OCI-LY3 (cell line): Measurements from ENCODE around the gene TNFRSF18.

ENCODE experiments used
- H2AFZ ChIP-seq: fragments of 200-600, 300-600 bp; shearing (Covaris generic); 2 replicates; pipeline ENCODE4 v1.6.0; 2014; ENCODE audit warnings: antibody characterized with exemption, low read depth, low read length
- H3K27ac ChIP-seq: fragments of 200-600, 300-600 bp; sonication (generic); 2 replicates; pipeline ENCODE4 v1.5.1; 2014; ENCODE audit warnings: mild to moderate bottlenecking, low read length, moderate library complexity, mixed read lengths
- H3K27me3 ChIP-seq: fragments of 200-600, 300-600 bp; sonication (generic); 2 replicates; pipeline ENCODE4 v1.6.1; 2014; ENCODE audit warnings: low read depth, low read length, mixed read lengths
- H3K36me3 ChIP-seq: fragments of 200-600, 300-600 bp; sonication (generic); replicated peaks from 2 replicates; pipeline ENCODE3; 2014; ENCODE audit warnings: low read depth, low read length, mixed read lengths
- H3K4me1 ChIP-seq: fragments of 300-600, 200-600 bp; sonication (generic); 2 replicates; pipeline ENCODE4 v1.6.1; 2014; ENCODE audit warnings: low read length, mixed read lengths
- H3K4me2 ChIP-seq: fragments of 200-600, 300-600 bp; sonication (generic); 2 replicates; pipeline ENCODE4 v1.6.1; 2014; ENCODE audit warnings: low read length, mixed read lengths
- H3K4me3 ChIP-seq: fragments of 300-600, 200-600 bp; sonication (generic); 2 replicates; pipeline ENCODE4 v1.5.1; 2014; ENCODE audit warnings: antibody characterized with exemption, mild to moderate bottlenecking, low read length, moderate library complexity
- H3K79me2 ChIP-seq: fragments of 300-600, 200-600 bp; shearing (Covaris generic); 2 replicates; pipeline ENCODE4 v1.6.1; 2014; ENCODE audit warnings: mild to moderate bottlenecking, low read length, mixed read lengths
- H3K9ac ChIP-seq: fragments of 300-600, 200-600 bp; shearing (Covaris generic); 2 replicates; pipeline ENCODE4 v1.6.0; 2014; ENCODE audit warnings: mild to moderate bottlenecking, low read length, moderate library complexity
- H3K9me3 ChIP-seq: fragments of 200-600, 300-600 bp; shearing (Covaris generic); 2 replicates; pipeline ENCODE4 v1.6.1; 2014; ENCODE audit warnings: low read length, mixed read lengths; ENCODE audit not compliant: insufficient read depth
- H4K20me1 ChIP-seq: fragments of 200-600, 300-600 bp; sonication (generic); 2 replicates; pipeline ENCODE4 v1.6.1; 2016; ENCODE audit warnings: low read length, mixed read lengths; ENCODE audit not compliant: insufficient read depth
- CTCF ChIP-seq: fragments of 200-600, 300-600 bp; sonication (generic); IDR thresholded peaks from 2 replicates; pipeline ENCODE4 v1.5.1; 2014; ENCODE audit warnings: antibody characterized with exemption, low read length, low read depth
- EZH2phosphoT487 ChIP-seq: fragments of 200-600 bp; shearing (Covaris generic); IDR thresholded peaks from 2 replicates; pipeline ENCODE4 v1.6.1; 2018; ENCODE audit warnings: antibody characterized with exemption, mixed run types, low read depth

The TNFRSF18 gene

GRCh38 chr1:1164701-1165451 lies 41.5 kb downstream of the TNFRSF18 start:
- Histone ChIP-seq H3K36me3 (no peaks in the 10 kb centered on the region), H3K4me3 (no peak overlapping the region), H2AFZ (no peak overlapping the region), H3K9me3 (no peaks in the 10 kb centered on the region), H4K20me1 (no peaks in the 10 kb centered on the region), H3K9ac (no peak overlapping the region), H3K4me2 (no peak overlapping the region), H3K27ac (no peak overlapping the region), H3K4me1 (peaks cover 16% of the 10 kb centered on the region), H3K79me2 (no peaks in the 10 kb centered on the region), H3K27me3 (peaks cover 17% of the 10 kb centered on the region)
- TF ChIP-seq EZH2phosphoT487 (no peak), CTCF (no peak)

GRCh38 chr1:1164361-1164700 lies 42.1 kb downstream of the TNFRSF18 start:
- Histone ChIP-seq H4K20me1 (no peaks in the 10 kb centered on the region), H3K9ac (no peak overlapping the region), H3K27me3 (peaks cover 11% of the 10 kb centered on the region), H3K4me1 (peaks cover 11% of the 10 kb centered on the region), H3K36me3 (no peaks in the 10 kb centered on the region), H3K27ac (no peak overlapping the region), H3K4me2 (no peak overlapping the region), H3K9me3 (no peaks in the 10 kb centered on the region), H3K79me2 (no peaks in the 10 kb centered on the region), H3K4me3 (no peak overlapping the region), H2AFZ (no peak overlapping the region)
- TF ChIP-seq CTCF (no peak), EZH2phosphoT487 (no peak)

- Histone ChIP-seq H3K9me3 (no peaks in the 10 kb centered on the region), H3K4me1 (peaks cover 5% of the 10 kb centered on the region), H2AFZ (no peak overlapping the region), H3K4me2 (no peak overlapping the region), H3K9ac (no peak overlapping the region), H3K4me3 (no peak overlapping the region), H3K27me3 (peaks cover 4% of the 10 kb centered on the region), H4K20me1 (no peaks in the 10 kb centered on the region), H3K27ac (no peak overlapping the region), H3K79me2 (no peaks in the 10 kb centered on the region), H3K36me3 (no peaks in the 10 kb centered on the region)
- no peak for TF ChIP-seq CTCF
- TF ChIP-seq EZH2phosphoT487: no peak
These were observed 42.8 kb downstream of the TNFRSF18 start for GRCh38 chr1:1163538-1164070.

- TF ChIP-seq EZH2phosphoT487 (no peak), CTCF (no peak)
- no peaks in the 10 kb centered on the region for H3K9me3 ChIP-seq
- H3K4me3 ChIP-seq: no peak overlapping the region
- H2AFZ ChIP-seq: no peak overlapping the region
- no peak overlapping the region for H3K9ac ChIP-seq
- peaks cover 6% of the 10 kb centered on the region for H3K4me1 ChIP-seq
- H4K20me1 ChIP-seq: no peaks in the 10 kb centered on the region
- no peak overlapping the region for H3K4me2 ChIP-seq
- no peaks in the 10 kb centered on the region for H3K79me2 ChIP-seq
- H3K36me3 ChIP-seq: no peaks in the 10 kb centered on the region
- H3K27ac ChIP-seq: no peak overlapping the region
- H3K27me3 ChIP-seq: no peaks in the 10 kb centered on the region
These were observed 43.5 kb downstream of the TNFRSF18 start for GRCh38 chr1:1162597-1163537.
